Measurements from ENCODE around the gene FHOD3.

DNA sequence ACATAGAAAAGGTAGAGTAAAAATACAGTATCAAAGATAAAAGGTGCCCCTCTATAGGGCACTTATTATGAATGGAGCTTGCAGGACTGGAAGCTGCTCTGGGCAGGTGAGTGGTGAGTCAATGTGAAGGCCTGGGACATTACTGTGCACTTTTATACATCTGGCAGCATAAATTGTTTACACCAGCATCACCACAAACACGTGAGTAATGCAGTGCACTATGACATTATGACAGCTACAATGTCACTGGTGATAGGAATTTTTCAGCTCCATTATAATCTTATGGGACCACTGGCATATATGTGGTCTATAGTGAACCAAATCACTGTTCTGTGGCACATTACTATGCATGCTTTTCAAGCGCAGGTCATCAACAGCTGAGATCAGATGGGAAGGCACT is 483.2 kb downstream of the FHOD3 start:
- TF ChIP-seq MAFK (IDR thresholded peaks at IDR 0.05; ENCODE audit: low read depth, low read length) (no peak), EZH2 (IDR thresholded peaks at IDR 0.05; ENCODE audit: low read depth, low read length, severe bottlenecking) (no peak), TAF7 (optimal IDR thresholded peaks at IDR 0.05; ENCODE audit: borderline replicate concordance, low read depth, low read length) (no peak), EGR1 (IDR thresholded peaks at IDR 0.05; ENCODE audit: borderline replicate concordance, low read depth, low read length) (no peak), JUND (IDR thresholded peaks at IDR 0.05; ENCODE audit: low read length) (no peak)
